Measurements from ENCODE around the gene TPRG1L. TPM values are rescaled to one million over a fixed set of nuclear protein-coding genes. Genes with fewer than 3 reads are reported as not detected.

The TPRG1L gene
- total and polyA plus RNA-seq, 7 experiments from 2014 or later = 15.6 to 61.4 (median 44.0) TPM

DNA sequence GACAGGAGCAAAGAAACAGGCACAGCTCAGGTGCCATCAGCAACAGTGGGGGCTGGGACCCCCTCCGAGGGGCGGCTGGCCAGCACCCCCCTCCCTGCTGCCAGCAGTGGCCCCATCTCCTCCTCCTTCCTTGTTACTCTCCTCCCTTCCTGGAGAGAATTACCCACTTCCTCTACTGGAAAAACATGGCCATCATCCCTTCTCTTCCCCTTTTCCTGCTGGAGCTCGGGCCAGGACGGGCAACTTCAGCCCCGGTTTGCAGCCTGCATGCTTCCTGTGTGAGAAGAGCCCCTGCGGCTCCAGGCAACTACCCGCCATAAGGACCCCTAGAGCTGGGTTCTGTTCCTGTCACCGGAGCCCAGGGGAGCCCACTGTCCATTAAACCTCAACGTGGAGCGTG lies 31.1 kb upstream of the TPRG1L start:
- Histone ChIP-seq H3K27me3 (ENCODE audit: control insufficient read depth in 2 of 2, insufficient read depth in 2 of 2, low read length in 2 of 2) (no peaks in the 10 kb centered on the region), H3K4me3 (ENCODE audit: low read length) (no peak overlapping the region), H3K27ac (ENCODE audit: low read depth, low read length) (no peak overlapping the region), H3K9me3 (ENCODE audit: control insufficient read depth in 2 of 3, low read length in 3 of 3) (no peaks in the 10 kb centered on the region), H3K4me1 (ENCODE audit: control insufficient read depth in 2 of 2, insufficient read depth in 2 of 2, low read length in 2 of 2) (peaks cover 7 to 21% of the 10 kb centered on the region in 2 donors), H3K36me3 (ENCODE audit: control insufficient read depth in 2 of 3, insufficient read depth in 3 of 3, low read length in 3 of 3) (no peaks in the 10 kb centered on the region)
- Mint-ChIP-seq H3K27ac (peak overlapping the region in 3 of 9 donors; percentile 33 to 38 (median 36)), H3K9me3 (no peaks in the 10 kb centered on the region), H3K4me1 (peaks cover 9 to 18% (median 14%) of the 10 kb centered on the region in 7 donors), H3K27me3 (peaks cover 0 to 2% (median 0%) of the 10 kb centered on the region in 5 donors), H3K36me3 (no peaks in the 10 kb centered on the region), H3K4me3 (no peak overlapping the region)
- CTCF ChIA-PET = no interaction called here
- no peak for ATAC-seq
- DNase-seq = no peak
- intact Hi-C loops (cut with micrococcal nuclease) = no loop called here
- POLR2A ChIA-PET = no interaction called here

GRCh38 chr1:3594706-3595377 lies 30.0 kb upstream of the TPRG1L start:
- H3K4me1 Mint-ChIP-seq = peaks cover 9 to 18% (median 14%) of the 10 kb centered on the region in 7 donors
- ATAC-seq (no peak), DNase-seq (no peak)
- peaks cover 0 to 2% (median 0%) of the 10 kb centered on the region in 5 donors for H3K27me3 Mint-ChIP-seq
- no peaks in the 10 kb centered on the region for H3K36me3 Mint-ChIP-seq
- ChIA-PET POLR2A (no interaction called here), CTCF (no interaction called here)
- Histone ChIP-seq H3K27ac (ENCODE audit: low read depth, low read length) (no peak overlapping the region), H3K9me3 (ENCODE audit: control insufficient read depth in 2 of 3, low read length in 3 of 3) (no peaks in the 10 kb centered on the region), H3K4me3 (ENCODE audit: low read length) (no peak overlapping the region), H3K4me1 (ENCODE audit: control insufficient read depth in 2 of 2, insufficient read depth in 2 of 2, low read length in 2 of 2) (peaks cover 7 to 29% of the 10 kb centered on the region in 2 donors), H3K27me3 (ENCODE audit: control insufficient read depth in 2 of 2, insufficient read depth in 2 of 2, low read length in 2 of 2) (no peaks in the 10 kb centered on the region), H3K36me3 (ENCODE audit: control insufficient read depth in 2 of 3, insufficient read depth in 3 of 3, low read length in 3 of 3) (no peaks in the 10 kb centered on the region)
- H3K4me3 Mint-ChIP-seq = no peak overlapping the region
- no peaks in the 10 kb centered on the region for H3K9me3 Mint-ChIP-seq
- intact Hi-C loops (cut with micrococcal nuclease) = no loop called here
- no peak overlapping the region for H3K27ac Mint-ChIP-seq

DNA sequence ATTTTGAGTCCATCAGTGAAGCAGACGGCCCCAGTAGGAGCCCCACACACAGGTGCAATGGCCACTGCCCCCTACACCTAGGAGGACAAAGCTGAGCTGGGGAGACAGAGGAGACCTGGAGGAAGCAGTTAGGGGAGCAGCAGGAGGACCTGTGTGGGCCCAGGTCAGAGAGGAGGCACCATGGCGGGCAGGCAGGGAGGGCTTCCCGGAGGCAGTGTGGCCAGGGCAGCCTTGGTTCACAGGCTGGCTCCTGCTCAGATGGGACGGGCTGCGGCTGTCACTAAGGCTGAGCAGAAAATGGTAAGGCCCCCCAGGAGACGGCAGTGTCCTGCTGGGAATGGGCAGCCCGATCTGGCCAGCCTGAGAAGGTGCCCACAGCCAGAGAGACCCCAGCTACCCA lies 28.9 kb upstream of the TPRG1L start:
- Histone ChIP-seq H3K36me3 (ENCODE audit: control insufficient read depth in 2 of 3, insufficient read depth in 3 of 3, low read length in 3 of 3) (no peaks in the 10 kb centered on the region), H3K9me3 (ENCODE audit: control insufficient read depth in 2 of 3, low read length in 3 of 3) (no peaks in the 10 kb centered on the region), H3K4me1 (ENCODE audit: control insufficient read depth in 2 of 2, insufficient read depth in 2 of 2, low read length in 2 of 2) (peaks cover 7 to 29% of the 10 kb centered on the region in 2 donors), H3K27ac (ENCODE audit: low read depth, low read length) (no peak overlapping the region), H3K4me3 (ENCODE audit: low read length) (no peak overlapping the region), H3K27me3 (ENCODE audit: control insufficient read depth in 2 of 2, insufficient read depth in 2 of 2, low read length in 2 of 2) (no peaks in the 10 kb centered on the region)
- Mint-ChIP-seq H3K4me1 (peaks cover 9 to 18% (median 14%) of the 10 kb centered on the region in 7 donors), H3K27ac (peak overlapping the region in 5 of 9 donors; percentile 21 to 72 (median 50)), H3K27me3 (peaks cover 0 to 2% (median 0%) of the 10 kb centered on the region in 5 donors), H3K9me3 (no peaks in the 10 kb centered on the region), H3K4me3 (peak overlapping the region in 2 of 10 donors; percentile 38 to 44), H3K36me3 (no peaks in the 10 kb centered on the region)
- ChIA-PET POLR2A (no interaction called here), CTCF (interaction anchor here (1.4 to 1.7 kb wide), 2 partner anchors 9 to 23 kb away, joined by 4 to 5 read pairs; no protein-coding TSS in a partner anchor)
- intact Hi-C loops (cut with micrococcal nuclease) = no loop called here
- DNase-seq (no peak), ATAC-seq (no peak)

- ATAC-seq (no peak), DNase-seq (no peak)
- Histone ChIP-seq H3K4me3 (ENCODE audit: low read length) (no peak overlapping the region), H3K27me3 (ENCODE audit: control insufficient read depth in 2 of 2, insufficient read depth in 2 of 2, low read length in 2 of 2) (no peaks in the 10 kb centered on the region), H3K27ac (ENCODE audit: low read depth, low read length) (peak overlapping the region; percentile 34), H3K9me3 (ENCODE audit: control insufficient read depth in 2 of 3, low read length in 3 of 3) (no peaks in the 10 kb centered on the region), H3K36me3 (ENCODE audit: control insufficient read depth in 2 of 3, insufficient read depth in 3 of 3, low read length in 3 of 3) (no peaks in the 10 kb centered on the region), H3K4me1 (ENCODE audit: control insufficient read depth in 2 of 2, insufficient read depth in 2 of 2, low read length in 2 of 2) (peaks cover 7 to 29% of the 10 kb centered on the region in 2 donors)
- ChIA-PET POLR2A (interaction anchor here (1.6 kb wide), 1 partner anchor 13 kb away, joined by 5 read pairs; no protein-coding TSS in a partner anchor), CTCF (interaction anchor here (1.4 to 1.7 kb wide), 2 partner anchors 10 to 22 kb away, joined by 4 to 5 read pairs; no protein-coding TSS in a partner anchor)
- Mint-ChIP-seq H3K4me1 (peaks cover 9 to 18% (median 14%) of the 10 kb centered on the region in 7 donors), H3K27me3 (peaks cover 0 to 2% (median 0%) of the 10 kb centered on the region in 5 donors), H3K4me3 (peak overlapping the region; percentile 39 to 94 (median 82)), H3K27ac (peak overlapping the region; percentile 29 to 94 (median 83)), H3K36me3 (no peaks in the 10 kb centered on the region), H3K9me3 (no peaks in the 10 kb centered on the region)
- intact Hi-C loops (cut with micrococcal nuclease) = no loop called here
These were observed 27.9 kb upstream of the TPRG1L start for GRCh38 chr1:3596663-3597598.

DNA sequence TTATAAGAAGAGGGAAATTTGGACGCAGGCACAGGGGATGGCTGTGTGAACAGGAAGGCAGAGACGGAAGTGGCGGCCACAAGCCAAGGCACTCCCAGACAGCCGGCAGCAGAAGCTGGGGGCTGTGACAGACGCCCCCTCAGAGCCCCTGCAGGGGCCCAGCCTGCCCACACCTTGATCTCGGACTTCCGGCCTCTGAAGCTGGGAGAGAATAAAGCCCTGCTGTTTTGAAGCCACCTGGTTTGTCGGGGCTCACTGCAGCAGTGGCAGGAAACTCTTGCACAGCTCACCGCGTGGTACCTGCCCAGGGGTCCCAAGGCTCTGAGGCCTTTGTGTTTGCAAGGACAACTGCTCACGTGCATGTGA lies 27.2 kb upstream of the TPRG1L start:
- CTCF ChIA-PET = interaction anchor here (1.4 to 1.7 kb wide), 2 partner anchors 10 to 21 kb away, joined by 4 to 5 read pairs; no protein-coding TSS in a partner anchor

GRCh38 chr1:3598051-3598491 lies 26.7 kb upstream of the TPRG1L start:
- Mint-ChIP-seq H3K27me3 (peaks cover 0 to 2% (median 0%) of the 10 kb centered on the region in 5 donors), H3K36me3 (no peaks in the 10 kb centered on the region), H3K9me3 (no peaks in the 10 kb centered on the region), H3K4me3 (peak overlapping the region in 9 of 10 donors; percentile 72 to 94 (median 83)), H3K27ac (peak overlapping the region in 7 of 9 donors; percentile 75 to 91 (median 83)), H3K4me1 (peaks cover 9 to 18% (median 14%) of the 10 kb centered on the region in 7 donors)
- H3K4me1 ChIP-seq (ENCODE audit: control insufficient read depth in 2 of 2, insufficient read depth in 2 of 2, low read length in 2 of 2) = peaks cover 7 to 29% of the 10 kb centered on the region in 2 donors
- H3K27me3 ChIP-seq (ENCODE audit: control insufficient read depth in 2 of 2, insufficient read depth in 2 of 2, low read length in 2 of 2) = no peaks in the 10 kb centered on the region
- intact Hi-C loops (cut with micrococcal nuclease) = no loop called here
- no peak for ATAC-seq
- no peaks in the 10 kb centered on the region for H3K36me3 ChIP-seq (ENCODE audit: control insufficient read depth in 2 of 3, insufficient read depth in 3 of 3, low read length in 3 of 3)
- H3K4me3 ChIP-seq (ENCODE audit: low read length) = peak overlapping the region; percentile 37
- no peak for DNase-seq
- no peak overlapping the region for H3K27ac ChIP-seq (ENCODE audit: low read depth, low read length)
- H3K9me3 ChIP-seq (ENCODE audit: control insufficient read depth in 2 of 3, low read length in 3 of 3) = no peaks in the 10 kb centered on the region
- POLR2A ChIA-PET = interaction anchor here (0.8 to 1.6 kb wide), 2 partner anchors 12 to 23 kb away, joined by 3 to 5 read pairs; no protein-coding TSS in a partner anchor
- CTCF ChIA-PET = interaction anchor here (0.8 kb wide), 1 partner anchor 17 kb away, joined by 3 read pairs; no protein-coding TSS in a partner anchor

More for the DNA sequence above, 27.2 kb upstream of the TPRG1L start:
- Histone ChIP-seq H3K4me1 (ENCODE audit: control insufficient read depth in 2 of 2, insufficient read depth in 2 of 2, low read length in 2 of 2) (peaks cover 7 to 29% of the 10 kb centered on the region in 2 donors), H3K27me3 (ENCODE audit: control insufficient read depth in 2 of 2, insufficient read depth in 2 of 2, low read length in 2 of 2) (no peaks in the 10 kb centered on the region), H3K9me3 (ENCODE audit: control insufficient read depth in 2 of 3, low read length in 3 of 3) (no peaks in the 10 kb centered on the region), H3K36me3 (ENCODE audit: control insufficient read depth in 2 of 3, insufficient read depth in 3 of 3, low read length in 3 of 3) (no peaks in the 10 kb centered on the region), H3K4me3 (ENCODE audit: low read length) (peak overlapping the region; percentile 37), H3K27ac (ENCODE audit: low read depth, low read length) (no peak overlapping the region)
- Mint-ChIP-seq H3K36me3 (no peaks in the 10 kb centered on the region), H3K4me3 (peak overlapping the region; percentile 50 to 94 (median 82)), H3K27me3 (peaks cover 0 to 2% (median 0%) of the 10 kb centered on the region in 5 donors), H3K9me3 (no peaks in the 10 kb centered on the region), H3K4me1 (peaks cover 9 to 18% (median 14%) of the 10 kb centered on the region in 7 donors), H3K27ac (peak overlapping the region; percentile 29 to 94 (median 83))
- ATAC-seq (peak; percentile 51), DNase-seq (peak in 4 of 9 donors; percentile 24 to 41 (median 32))
- intact Hi-C loops (cut with micrococcal nuclease) = no loop called here
- POLR2A ChIA-PET = interaction anchor here (1.6 kb wide), 1 partner anchor 12 kb away, joined by 5 read pairs; no protein-coding TSS in a partner anchor
